Articular chondrocyte of knee joint (primary cell): ENCODE measurements around the gene CZIB. TPM values are rescaled to one million over a fixed set of nuclear protein-coding genes. Genes with fewer than 3 reads are reported as not detected.

ENCODE experiments used
- total RNA-seq: library from RNA; depleted of rRNA; stranded (reverse); fragments of >200 nt; gene quantifications from 2 replicates; pipeline ENCODE4 v1.2.3, GENCODE V29; 2012

CZIB gene
- 55.3 and 69.9 TPM in 2 replicates for total RNA-seq

GRCh38 chr1:53220171-53220961 is at the start of gene CZIB:
Gene CZIB, minus strand, starts transcription at chr1:53220634. Its CDS starts 59 bp downstream, at chr1:53220575.

DNA sequence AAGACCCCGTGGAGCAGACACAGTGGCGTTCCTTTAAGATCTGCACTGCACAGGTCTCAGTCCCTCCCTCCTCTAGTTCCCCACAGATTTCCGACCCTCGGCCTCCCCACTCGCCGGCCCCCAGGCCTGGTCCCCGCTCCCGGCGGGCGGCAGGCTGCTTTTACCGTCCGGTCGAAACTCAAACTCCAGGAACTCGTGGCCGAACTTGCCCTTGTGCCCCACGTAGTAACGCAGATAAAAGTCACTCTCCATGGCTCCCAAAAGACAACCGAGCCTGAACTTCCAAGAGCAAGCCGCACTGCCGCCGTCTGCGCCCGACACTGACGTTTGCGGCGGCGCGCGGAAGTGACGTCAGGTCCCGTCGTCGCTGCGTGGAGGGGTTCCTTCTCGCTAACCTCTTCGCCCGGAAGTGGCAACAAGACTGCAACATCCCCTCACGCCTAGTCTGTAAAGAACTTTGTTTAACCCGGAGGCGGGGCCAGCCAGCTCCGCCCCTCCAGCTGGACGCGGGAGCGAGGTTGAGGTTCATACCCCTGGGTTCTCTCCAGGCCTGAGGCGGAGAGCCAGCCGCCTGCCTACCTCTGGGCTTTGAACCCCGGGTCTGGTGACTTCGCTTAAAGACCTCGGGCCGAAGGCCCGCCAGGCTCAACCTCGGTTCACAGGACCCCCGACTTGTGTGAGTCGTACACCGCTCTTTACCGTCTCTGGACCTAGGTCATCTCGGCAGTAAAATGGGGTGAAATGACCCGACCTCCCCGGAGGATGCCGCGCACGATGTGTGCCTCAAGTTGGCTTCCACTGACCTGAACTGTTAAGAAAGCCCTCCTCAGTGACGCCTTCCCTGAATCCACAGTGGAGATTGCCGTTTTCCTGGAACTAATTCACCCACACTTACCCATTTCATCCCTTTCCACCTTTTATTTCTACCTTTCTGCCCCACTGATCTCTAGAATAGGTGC is 18.0 kb upstream of the CZIB start, which contains the start of gene MAGOH:
Gene MAGOH (minus strand): TSS at position 322 of the 959 bp plus-strand sequence. CDS start 70 bp downstream, at position 252.

GRCh38 chr1:53196485-53197290 is 23.7 kb downstream of the CZIB start, which contains the start of gene CPT2:
Gene CPT2, plus strand, starts transcription at chr1:53196824. Its CDS starts 120 bp downstream, at chr1:53196944.

Other genes starting within 250 kb of the CZIB start
- gene PODN, start 158.4 kb downstream of the CZIB start, total RNA-seq, result 24.4 and 61.0 TPM in 2 replicates
- gene SLC1A7, start 78.0 kb downstream of the CZIB start, total RNA-seq, result under 0.01 and 0.11 TPM in 2 replicates
- gene CPT2, start 23.8 kb downstream of the CZIB start, total RNA-seq, result 22.4 and 24.2 TPM in 2 replicates
- 27.2 and 27.4 TPM in 2 replicates for gene MAGOH, start 17.9 kb upstream of the CZIB start, total RNA-seq
- gene LRP8, start 107.4 kb upstream of the CZIB start, total RNA-seq, result 13.7 and 15.7 TPM in 2 replicates
- gene DMRTB1, start 238.8 kb upstream of the CZIB start, total RNA-seq, result not detected in 2 replicates